ENCODE data around the gene SHANK2. TPM values are rescaled to one million over a fixed set of nuclear protein-coding genes. Genes with fewer than 3 reads are reported as not detected.

The SHANK2 gene
- total RNA-seq, 1 donor from 2014 or later, result 8.1 TPM

DNA sequence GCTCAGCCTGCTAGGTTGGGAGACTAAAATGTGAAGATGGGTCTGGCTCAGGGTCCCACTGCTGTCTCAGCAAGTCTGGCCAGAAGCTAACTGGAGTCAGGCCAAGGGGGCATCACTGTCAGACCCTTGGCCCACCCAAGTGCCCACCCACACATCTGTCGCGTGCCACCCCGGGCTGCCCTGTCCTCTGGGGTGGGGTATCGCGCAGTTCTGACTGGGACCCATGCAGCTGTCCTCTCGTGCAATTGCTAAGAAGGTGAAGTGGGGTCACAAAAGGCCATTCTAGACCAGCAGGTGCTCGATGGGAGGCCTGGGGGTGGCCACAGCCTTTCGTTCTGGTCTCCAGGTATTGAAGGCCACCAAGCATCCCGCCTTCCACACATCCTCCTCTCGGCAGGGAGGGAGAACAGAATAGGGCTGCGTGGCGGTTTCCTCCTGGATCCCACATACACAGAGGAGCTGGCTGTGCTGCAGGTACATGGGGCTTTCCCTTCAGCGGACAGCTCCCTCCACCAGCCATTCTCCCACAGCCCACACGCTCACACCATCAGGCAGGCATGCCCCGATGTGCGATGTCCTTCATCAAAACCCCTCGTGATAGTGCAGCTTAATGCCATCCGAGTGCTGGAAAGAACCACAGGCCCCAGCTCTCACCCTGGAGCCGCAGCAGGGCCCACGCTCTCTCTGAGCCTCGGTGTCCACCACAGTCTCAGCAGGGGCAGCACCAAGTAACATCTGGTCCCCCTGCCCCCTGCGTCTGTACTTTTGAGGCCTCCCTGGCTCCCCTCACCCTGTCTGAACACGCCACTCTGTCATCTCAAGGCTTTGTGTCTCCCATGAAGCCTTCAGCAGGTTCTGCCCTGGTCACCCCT is 37.6 kb downstream of the SHANK2 start:
- no peak for DNase-seq (ENCODE audit: low spot score)
- no peaks in the 10 kb centered on the region for H3K36me3 Mint-ChIP-seq
- peaks cover 8% of the 10 kb centered on the region for H3K9me3 Mint-ChIP-seq
- Histone ChIP-seq H3K36me3 (no peaks in the 10 kb centered on the region), H3K4me1 (peaks cover 4% of the 10 kb centered on the region), H3F3A (ENCODE audit: low read depth) (no peaks in the 10 kb centered on the region), H3K27me3 (no peaks in the 10 kb centered on the region), H3K27ac (no peak overlapping the region), H3K4me3 (no peak overlapping the region), H2AFZ (replicated peaks) (no peak overlapping the region), H4K20me1 (ENCODE audit: low read depth) (no peaks in the 10 kb centered on the region), H3K9ac (no peak overlapping the region), H3K79me2 (ENCODE audit: low read depth) (no peaks in the 10 kb centered on the region), H3K9me3 (ENCODE audit: low read depth) (no peaks in the 10 kb centered on the region), H3K4me2 (no peak overlapping the region)
- H3K4me3 Mint-ChIP-seq, result no peak overlapping the region
- peaks cover 4% of the 10 kb centered on the region for H3K27me3 Mint-ChIP-seq (ENCODE audit: insufficient read depth, low read depth)
- no peaks in the 10 kb centered on the region for H3K4me1 Mint-ChIP-seq
- H3K27ac Mint-ChIP-seq, result no peak overlapping the region
- TF ChIP-seq EZH2 (IDR thresholded peaks at IDR 0.05), result no peak
- TF ChIP-seq EZH2phosphoT487 (IDR thresholded peaks at IDR 0.05), result no peak

DNA sequence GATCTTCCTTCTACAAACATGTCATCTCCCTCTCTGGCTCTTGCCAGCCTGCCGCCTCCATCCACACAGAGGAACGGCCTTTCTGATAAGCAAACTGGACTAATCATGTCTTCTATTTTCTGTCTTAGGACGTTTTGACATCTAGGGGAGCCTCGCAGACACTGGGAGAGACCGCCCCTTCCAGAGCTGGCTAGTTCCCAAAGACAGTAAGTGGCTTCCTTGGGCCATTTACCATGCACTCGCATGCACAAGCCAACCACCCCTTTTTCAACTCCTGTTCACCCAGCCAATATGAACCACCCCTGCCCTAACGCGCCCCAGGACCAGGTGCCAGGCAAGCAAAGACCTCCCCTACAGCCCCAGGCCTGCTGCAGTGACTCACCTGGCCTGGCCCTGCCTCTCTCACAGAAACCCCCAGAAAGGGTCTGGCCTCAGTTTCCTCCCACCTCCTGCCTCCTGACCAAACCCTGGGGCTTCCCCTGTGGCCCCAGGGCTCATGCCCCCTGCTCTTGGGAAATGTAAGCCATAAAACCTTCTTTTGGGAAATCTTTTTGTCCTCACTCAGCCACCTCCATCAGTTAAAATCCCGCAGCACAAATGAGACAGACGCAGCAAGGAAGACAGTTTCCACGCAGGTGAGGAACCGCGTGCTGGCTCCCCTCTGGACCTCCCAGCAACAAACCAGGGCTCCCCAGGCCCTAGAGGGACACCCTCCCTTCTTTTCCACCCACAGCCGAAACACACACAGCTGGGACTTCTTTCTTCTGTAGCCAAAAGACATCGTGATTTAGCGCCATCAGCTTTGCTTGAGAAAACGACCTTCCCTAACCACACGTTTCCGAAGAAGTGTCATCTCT is 38.5 kb downstream of the SHANK2 start:
- Histone ChIP-seq H3K9me3 (ENCODE audit: low read depth) (no peaks in the 10 kb centered on the region), H3K4me1 (peaks cover 4% of the 10 kb centered on the region), H3K4me3 (no peak overlapping the region), H2AFZ (replicated peaks) (no peak overlapping the region), H3K27me3 (no peaks in the 10 kb centered on the region), H3K9ac (no peak overlapping the region), H3F3A (ENCODE audit: low read depth) (no peaks in the 10 kb centered on the region), H3K79me2 (ENCODE audit: low read depth) (no peaks in the 10 kb centered on the region), H3K27ac (no peak overlapping the region), H4K20me1 (ENCODE audit: low read depth) (no peaks in the 10 kb centered on the region), H3K36me3 (no peaks in the 10 kb centered on the region), H3K4me2 (no peak overlapping the region)
- Mint-ChIP-seq H3K27me3 (ENCODE audit: insufficient read depth, low read depth) (peaks cover 4% of the 10 kb centered on the region), H3K36me3 (no peaks in the 10 kb centered on the region), H3K9me3 (peaks cover 4% of the 10 kb centered on the region), H3K4me1 (no peaks in the 10 kb centered on the region), H3K27ac (no peak overlapping the region), H3K4me3 (no peak overlapping the region)
- DNase-seq (ENCODE audit: low spot score), result no peak
- TF ChIP-seq, protein P1, sequence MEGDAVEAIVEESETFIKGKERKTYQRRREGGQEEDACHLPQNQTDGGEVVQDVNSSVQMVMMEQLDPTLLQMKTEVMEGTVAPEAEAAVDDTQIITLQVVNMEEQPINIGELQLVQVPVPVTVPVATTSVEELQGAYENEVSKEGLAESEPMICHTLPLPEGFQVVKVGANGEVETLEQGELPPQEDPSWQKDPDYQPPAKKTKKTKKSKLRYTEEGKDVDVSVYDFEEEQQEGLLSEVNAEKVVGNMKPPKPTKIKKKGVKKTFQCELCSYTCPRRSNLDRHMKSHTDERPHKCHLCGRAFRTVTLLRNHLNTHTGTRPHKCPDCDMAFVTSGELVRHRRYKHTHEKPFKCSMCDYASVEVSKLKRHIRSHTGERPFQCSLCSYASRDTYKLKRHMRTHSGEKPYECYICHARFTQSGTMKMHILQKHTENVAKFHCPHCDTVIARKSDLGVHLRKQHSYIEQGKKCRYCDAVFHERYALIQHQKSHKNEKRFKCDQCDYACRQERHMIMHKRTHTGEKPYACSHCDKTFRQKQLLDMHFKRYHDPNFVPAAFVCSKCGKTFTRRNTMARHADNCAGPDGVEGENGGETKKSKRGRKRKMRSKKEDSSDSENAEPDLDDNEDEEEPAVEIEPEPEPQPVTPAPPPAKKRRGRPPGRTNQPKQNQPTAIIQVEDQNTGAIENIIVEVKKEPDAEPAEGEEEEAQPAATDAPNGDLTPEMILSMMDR (IDR thresholded peaks at IDR 0.05), result no peak
- no peak for TF ChIP-seq EZH2phosphoT487 (IDR thresholded peaks at IDR 0.05)
- no peak for TF ChIP-seq EZH2 (IDR thresholded peaks at IDR 0.05)

DNA sequence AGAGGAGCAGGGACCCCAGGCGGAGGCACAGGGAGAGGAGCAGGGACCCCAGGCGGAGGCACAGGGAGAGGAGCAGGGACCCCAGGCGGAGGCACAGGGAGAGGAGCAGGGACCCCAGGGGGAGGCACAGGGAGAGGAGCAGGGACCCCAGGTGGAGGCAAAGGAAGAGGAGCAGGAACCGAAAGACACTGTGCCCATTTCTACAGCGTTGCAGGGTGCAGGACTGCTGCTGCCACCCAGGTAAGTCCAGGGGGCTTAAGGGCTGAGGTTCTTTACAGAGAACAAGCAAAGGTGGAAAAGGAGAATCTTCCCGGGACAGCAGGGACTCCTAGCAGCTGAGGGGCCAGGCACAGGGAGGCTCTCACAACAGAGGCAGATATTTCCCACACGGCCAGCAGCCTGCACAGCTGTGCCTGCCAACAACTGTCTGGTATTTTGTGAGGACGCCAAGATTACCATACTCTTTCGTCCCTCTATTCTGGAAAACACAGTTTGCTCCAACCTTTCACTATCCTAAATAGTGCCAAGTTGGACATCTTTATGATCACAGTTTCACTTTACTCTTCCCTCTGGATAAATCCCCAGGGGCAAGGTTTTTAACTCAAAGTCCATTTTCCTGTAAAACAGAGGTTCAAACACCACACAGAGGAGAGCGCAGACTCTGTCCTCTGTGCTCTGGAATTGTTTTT is 39.4 kb downstream of the SHANK2 start:
- Mint-ChIP-seq H3K36me3 (no peaks in the 10 kb centered on the region), H3K4me1 (no peaks in the 10 kb centered on the region), H3K4me3 (no peak overlapping the region), H3K27me3 (ENCODE audit: insufficient read depth, low read depth) (peaks cover 4% of the 10 kb centered on the region), H3K9me3 (peaks cover 8% of the 10 kb centered on the region), H3K27ac (no peak overlapping the region)
- H3K9ac ChIP-seq, result no peak overlapping the region
- H4K20me1 ChIP-seq (ENCODE audit: low read depth), result no peaks in the 10 kb centered on the region
- H2AFZ ChIP-seq (replicated peaks), result no peak overlapping the region
- H3F3A ChIP-seq (ENCODE audit: low read depth), result no peaks in the 10 kb centered on the region
- H3K4me1 ChIP-seq, result peaks cover 4% of the 10 kb centered on the region
- no peaks in the 10 kb centered on the region for H3K79me2 ChIP-seq (ENCODE audit: low read depth)
- TF ChIP-seq EZH2 (IDR thresholded peaks at IDR 0.05) (no peak), EZH2phosphoT487 (IDR thresholded peaks at IDR 0.05) (no peak)
- TF ChIP-seq, protein P1 (IDR thresholded peaks at IDR 0.05), result no peak
- no peak overlapping the region for H3K4me2 ChIP-seq
- H3K27ac ChIP-seq, result no peak overlapping the region
- no peaks in the 10 kb centered on the region for H3K27me3 ChIP-seq
- DNase-seq (ENCODE audit: low spot score), result no peak
- no peaks in the 10 kb centered on the region for H3K36me3 ChIP-seq
- no peaks in the 10 kb centered on the region for H3K9me3 ChIP-seq (ENCODE audit: low read depth)
- no peak overlapping the region for H3K4me3 ChIP-seq
